H1 (cell line): ENCODE results near the gene FAM227B. TPM values are rescaled to one million over a fixed set of nuclear protein-coding genes. Genes with fewer than 3 reads are reported as not detected.

Source experiments
- CTCF ChIA-PET: fragments of 300-600 bp; sonication (Branson Sonifier 250); formaldehyde crosslinking; loops from one replicate; lab custom pipeline; 2021; ENCODE audit not compliant: partially characterized antibody; lab: Charles Lee
- POLR2A ChIA-PET: fragments of 300-600 bp; sonication (Branson Sonifier 250); formaldehyde crosslinking; loops from one replicate; lab custom pipeline; 2021; ENCODE audit warnings: inconsistent platforms; ENCODE audit not compliant: partially characterized antibody; lab: Charles Lee
- DNase-seq, 2 experiments: peaks; one replicate each; pipeline versions ENCODE4 v3.0.0 to v3.0.0-alpha.2; 2010 to 2022; ENCODE audit warnings: low spot score in 2 of 2, low read depth in 1 of 2, mixed read lengths in 1 of 2
- FAIRE-seq: peaks from 2 replicates; lab custom pipeline; 2011; peaks lifted over from hg19 to GRCh38; lab: Jason Lieb, UNC
- H2AFZ ChIP-seq: 2 replicates; pipeline ENCODE4 v1.8.1; 2012; ENCODE audit warnings: low read length, inconsistent platforms
- H2AK5ac ChIP-seq: 2 replicates; pipeline ENCODE4 v1.6.1; 2013; ENCODE audit warnings: low read depth, low read length
- H2BK120ac ChIP-seq: replicated peaks from 2 replicates; pipeline ENCODE3; 2013; ENCODE audit warnings: low read depth, low read length, inconsistent platforms
- H2BK12ac ChIP-seq: 2 replicates; pipeline ENCODE4 v1.6.1; 2013; ENCODE audit warnings: low read depth, low read length
- H2BK15ac ChIP-seq: 2 replicates; pipeline ENCODE4 v1.6.1; 2013; ENCODE audit warnings: low read length
- H2BK20ac ChIP-seq: 2 replicates; pipeline ENCODE4 v1.6.1; 2013; ENCODE audit warnings: low read length
- H2BK5ac ChIP-seq: 2 replicates; pipeline ENCODE4 v1.6.1; 2013; ENCODE audit warnings: low read depth, low read length
- H3K14ac ChIP-seq: 2 replicates; pipeline ENCODE4 v1.6.1; 2013; ENCODE audit warnings: inconsistent platforms; ENCODE audit not compliant: insufficient read length
- H3K18ac ChIP-seq: 2 replicates; pipeline ENCODE4 v1.6.1; 2013; ENCODE audit warnings: low read length; ENCODE audit errors: extremely low read depth
- H3K23ac ChIP-seq: 2 replicates; pipeline ENCODE4 v1.6.1; 2013; ENCODE audit warnings: inconsistent platforms; ENCODE audit not compliant: insufficient read length
- H3K23me2 ChIP-seq: 2 replicates; pipeline ENCODE4 v1.6.1; 2013; ENCODE audit warnings: low read depth, low read length
- H3K27ac ChIP-seq: 2 replicates; pipeline ENCODE4 v1.6.1; 2011; ENCODE audit warnings: low read depth, low read length, inconsistent platforms
- H3K27me3 ChIP-seq, 4 experiments: replicated peaks in 1 of 4; 1 replicate in 1 of 4; 2 replicates in 3 of 4; pipeline versions ENCODE4 v1.6.1 to v1.8.1; 2011 to 2013; ENCODE audit warnings: low read length in 3 of 4, mild to moderate bottlenecking in 3 of 4, inconsistent platforms in 2 of 4, mixed read lengths in 2 of 4, moderate library complexity in 1 of 4; ENCODE audit not compliant: control insufficient read depth in 3 of 4, insufficient read depth in 3 of 4; ENCODE audit errors: extremely low read depth in 1 of 4
- H3K36me3 ChIP-seq, 4 experiments: 2 replicates each; pipeline versions ENCODE4 v1.6.1 to v1.8.1; 2011 to 2013; ENCODE audit warnings: mild to moderate bottlenecking in 4 of 4, low read length in 3 of 4, moderate library complexity in 2 of 4, control low read depth in 1 of 4, inconsistent platforms in 1 of 4; ENCODE audit not compliant: insufficient read depth in 4 of 4, control insufficient read depth in 2 of 4
- H3K4ac ChIP-seq: replicated peaks from 2 replicates; pipeline ENCODE3; 2013; ENCODE audit warnings: low read length, low read depth, mixed read lengths, inconsistent platforms; ENCODE audit not compliant: insufficient read length
- H3K4me1 ChIP-seq, 4 experiments: replicated peaks in 1 of 4; 1 replicate in 1 of 4; 2 replicates in 3 of 4; pipeline versions ENCODE4 v1.6.1 to v1.8.1; 2011 to 2013; ENCODE audit warnings: low read length in 3 of 4, inconsistent platforms in 2 of 4, mixed read lengths in 1 of 4; ENCODE audit not compliant: insufficient read depth in 4 of 4, control insufficient read depth in 3 of 4
- H3K4me2 ChIP-seq, 2 experiments: 2 replicates each; pipeline versions ENCODE4 v1.6.1 to v1.8.1; 2011 to 2013; ENCODE audit warnings: low read depth in 2 of 2, low read length in 2 of 2, control low read depth in 1 of 2, inconsistent platforms in 1 of 2, mild to moderate bottlenecking in 1 of 2; ENCODE audit not compliant: insufficient read depth in 1 of 2
- H3K4me3 ChIP-seq, 4 experiments: fragments of 200-600, 300-600 bp in 1 of 4; sonication (generic), shearing (Covaris generic), sonication (Bioruptor Twin) in 1 of 4; 2 replicates each; pipeline versions ENCODE4 v1.5.1 to v1.8.1; 2011 to 2016; ENCODE audit warnings: low read length in 4 of 4, low read depth in 3 of 4, control low read depth in 2 of 4, inconsistent platforms in 2 of 4, mild to moderate bottlenecking in 2 of 4, mixed read lengths in 1 of 4, moderate library complexity in 1 of 4; ENCODE audit not compliant: insufficient read depth in 2 of 4; ENCODE audit errors: extremely low read depth in 1 of 4
- H3K56ac ChIP-seq: replicated peaks from 2 replicates; pipeline ENCODE3; 2013; ENCODE audit warnings: low read depth, mild to moderate bottlenecking, mixed read lengths, low read length, inconsistent platforms; ENCODE audit not compliant: insufficient read length
- H3K79me1 ChIP-seq: 2 replicates; pipeline ENCODE4 v1.6.1; 2013; ENCODE audit warnings: low read depth, low read length, control low read depth
- H3K79me2 ChIP-seq, 2 experiments: 2 replicates each; pipeline versions ENCODE4 v1.6.1 to v1.8.1; 2012 to 2013; ENCODE audit warnings: low read length in 2 of 2, mild to moderate bottlenecking in 2 of 2, inconsistent platforms in 1 of 2; ENCODE audit not compliant: insufficient read depth in 2 of 2, control insufficient read depth in 1 of 2
- H3K9ac ChIP-seq, 4 experiments: replicated peaks in 1 of 4; 1 replicate in 1 of 4; 2 replicates in 3 of 4; pipeline versions ENCODE4 v1.6.1 to v1.8.1; 2011 to 2013; ENCODE audit warnings: low read depth in 3 of 4, low read length in 3 of 4, control low read depth in 2 of 4, mild to moderate bottlenecking in 2 of 4, moderate library complexity in 2 of 4, inconsistent platforms in 1 of 4; ENCODE audit errors: extremely low read depth in 1 of 4
- H3K9me3 ChIP-seq, 2 experiments: 2 replicates each; pipeline versions ENCODE4 v1.6.1 to v1.8.1; 2012 to 2013; ENCODE audit warnings: mild to moderate bottlenecking in 2 of 2, moderate library complexity in 2 of 2, control low read depth in 1 of 2, inconsistent platforms in 1 of 2, low read depth in 1 of 2, low read length in 1 of 2, mixed read lengths in 1 of 2; ENCODE audit not compliant: insufficient read depth in 2 of 2
- H4K20me1 ChIP-seq, 2 experiments: replicated peaks in 1 of 2; 2 replicates each; pipeline versions ENCODE3 to v1.8.1; 2011 to 2013; ENCODE audit warnings: inconsistent platforms in 2 of 2, low read length in 2 of 2, mild to moderate bottlenecking in 1 of 2; ENCODE audit not compliant: insufficient read depth in 2 of 2, control insufficient read depth in 1 of 2
- H4K5ac ChIP-seq: 2 replicates; pipeline ENCODE4 v1.6.1; 2013; ENCODE audit warnings: low read length, low read depth, mixed read lengths, inconsistent platforms; ENCODE audit not compliant: insufficient read length
- H4K8ac ChIP-seq: 2 replicates; pipeline ENCODE4 v1.8.0; 2013; ENCODE audit warnings: mild to moderate bottlenecking, moderate library complexity, low read length, inconsistent platforms; ENCODE audit not compliant: insufficient read depth; ENCODE audit errors: extremely low read depth
- H4K91ac ChIP-seq: replicated peaks from 2 replicates; pipeline ENCODE3; 2013; ENCODE audit warnings: low read length, mixed read lengths, inconsistent platforms; ENCODE audit not compliant: insufficient read length
- ASH2L ChIP-seq: fragments of 200-600, 300-600 bp; sonication (generic); IDR thresholded peaks from one replicate; pipeline ENCODE4 v1.7.1; 2017; ENCODE audit warnings: low read length
- BACH1 ChIP-seq: IDR thresholded peaks from 2 replicates; pipeline ENCODE4 v1.6.1; 2012; ENCODE audit warnings: low read length, improper control_type of control experiment
- CHD1 ChIP-seq: IDR thresholded peaks from 2 replicates; pipeline ENCODE4 v1.6.1; 2012; ENCODE audit warnings: low read depth, low read length, improper control_type of control experiment
- E2F6 ChIP-seq: IDR thresholded peaks from 2 replicates; pipeline ENCODE4 v1.6.1; 2012; ENCODE audit warnings: inconsistent platforms
- GABPA ChIP-seq: IDR thresholded peaks from 2 replicates; pipeline ENCODE4 v1.6.1; 2011; ENCODE audit warnings: mild to moderate bottlenecking, low read length, moderate library complexity, borderline replicate concordance; ENCODE audit not compliant: insufficient read depth
- HDAC2 ChIP-seq, 2 experiments: fragments of 300-600 bp in 1 of 2; sonication (generic) in 1 of 2; IDR thresholded peaks; 2 replicates each; pipeline ENCODE4 v1.6.1; 2011 to 2012; ENCODE audit warnings: low read depth in 2 of 2, low read length in 2 of 2, mild to moderate bottlenecking in 2 of 2, moderate library complexity in 2 of 2, borderline replicate concordance in 1 of 2, inconsistent platforms in 1 of 2
- JUN ChIP-seq: IDR thresholded peaks from 2 replicates; pipeline ENCODE4 v1.6.1; 2011; ENCODE audit warnings: low read depth, mild to moderate bottlenecking, improper control_type of control experiment, low read length
- JUND ChIP-seq: IDR thresholded peaks from 2 replicates; pipeline ENCODE4 v1.6.1; 2011; ENCODE audit warnings: mild to moderate bottlenecking, improper control_type of control experiment, low read length
- KDM1A ChIP-seq: fragments of 200-600, 300-600 bp; sonication (generic); IDR thresholded peaks from 2 replicates; pipeline ENCODE4 v1.7.1; 2016; ENCODE audit warnings: mild to moderate bottlenecking, low read length, borderline replicate concordance
- KDM5A ChIP-seq: fragments of 200-600 bp; IDR thresholded peaks from 2 replicates; pipeline ENCODE4 v1.7.1; 2012; ENCODE audit warnings: mild to moderate bottlenecking, low read length, inconsistent platforms, mixed read lengths
- MAFK ChIP-seq: IDR thresholded peaks from 2 replicates; pipeline ENCODE4 v1.6.1; 2012; ENCODE audit warnings: low read depth, mild to moderate bottlenecking, improper control_type of control experiment, low read length
- POLR2A ChIP-seq, 2 experiments: IDR thresholded peaks; 1 replicate in 1 of 2; 2 replicates in 1 of 2; pipeline ENCODE4 v1.6.1; 2011; ENCODE audit warnings: low read depth in 2 of 2, low read length in 2 of 2, mild to moderate bottlenecking in 2 of 2; ENCODE audit errors: control extremely low read depth in 1 of 2
- SIX5 ChIP-seq: IDR thresholded peaks from 2 replicates; pipeline ENCODE4 v1.6.1; 2011; ENCODE audit warnings: mild to moderate bottlenecking, low read depth, low read length
- SP4 ChIP-seq: IDR thresholded peaks from 2 replicates; pipeline ENCODE4 v1.6.1; 2012; ENCODE audit warnings: low read length, inconsistent platforms
- TAF1 ChIP-seq: IDR thresholded peaks from 2 replicates; pipeline ENCODE4 v1.6.1; 2011; ENCODE audit warnings: mild to moderate bottlenecking, low read depth, low read length
- WGBS, 2 experiments: shearing (Covaris generic) in 1 of 2; methylation state at CpG; one replicate each; pipeline versions ENCODE4 v1.1.6 to v1.1.7; 2013 to 2015; ENCODE audit warnings: low lambda C conversion rate in 2 of 2, mixed read lengths in 2 of 2, inconsistent platforms in 1 of 2, low coverage in 1 of 2, missing lambda C conversion rate in 1 of 2; ENCODE audit not compliant: insufficient replicate concordance in 2 of 2, insufficient coverage in 1 of 2, insufficient read length in 1 of 2; ENCODE audit errors: extremely low coverage in 1 of 2, missing lambda C conversion rate in 1 of 2; 5-methylcytosine and 5-hydroxymethylcytosine counted together
- polyA plus RNA-seq, 7 experiments: library from polyadenylated mRNA; depleted of rRNA in 3 of 7; stranded (reverse) in 5 of 7; unstranded in 2 of 7; fragments of >200 nt in 5 of 7; fragments of 200-250 nt in 2 of 7; gene quantifications; 1 replicate in 5 of 7; 2 replicates in 1 of 7; 4 replicates in 1 of 7; pipeline versions ENCODE4 v1.2.1 to v1.2.3, GENCODE V29; 2011 to 2013; ENCODE audit warnings: missing spikeins in 2 of 7, mixed read lengths in 2 of 7
- total RNA-seq: library from RNA; stranded (reverse); fragmentation: NEBNext Ultra II Directional; extraction: Animal tissue kit (Norgen Biotek cat#: 25700); gene quantifications from 2 replicates; pipeline ENCODE4 v1.2.1, GENCODE V29; 2021

FAM227B gene
- total and polyA plus RNA-seq, 2 of the 8 experiments (the other 6 are each of a cell fraction or from before 2014, with no cell fraction given) = 4.0 to 6.5 TPM

DNA sequence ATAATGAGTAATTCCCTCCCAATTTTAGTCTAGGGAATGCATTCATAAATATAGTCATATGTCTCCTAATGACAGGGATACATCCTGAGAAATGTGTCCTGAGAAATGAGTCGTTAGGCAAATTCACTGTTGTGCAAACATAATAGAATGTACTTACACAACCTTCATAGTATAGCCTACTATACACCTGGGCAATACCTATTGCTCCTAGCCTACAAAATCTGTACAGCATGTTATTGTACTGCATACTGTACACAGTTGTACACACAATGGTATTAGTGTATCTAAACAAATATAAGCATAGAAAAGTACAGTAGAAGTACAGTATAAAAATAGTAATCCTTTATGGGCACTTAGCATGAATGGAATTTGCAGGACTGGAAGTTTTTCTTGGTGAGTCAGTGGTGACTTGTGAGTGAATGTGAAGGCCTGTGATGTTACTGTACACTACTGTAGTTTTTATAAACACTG lies 6.8 kb upstream of the FAM227B start:
- no peak overlapping the region for H3K23ac ChIP-seq
- H2AK5ac ChIP-seq = no peak overlapping the region
- H3K14ac ChIP-seq = no peak overlapping the region
- H4K91ac ChIP-seq = no peak overlapping the region
- peaks cover 0 to 4% (median 2%) of the 10 kb centered on the region in 4 experiments; a peak in 2 of 7 replicates for H3K4me1 ChIP-seq
- H2BK120ac ChIP-seq = no peak overlapping the region
- H3K18ac ChIP-seq = no peak overlapping the region
- H3K9ac ChIP-seq = no peak overlapping the region
- H4K20me1 ChIP-seq = no peaks in the 10 kb centered on the region
- H3K27me3 ChIP-seq = no peaks in the 10 kb centered on the region
- no peaks in the 10 kb centered on the region; the same call in 1 of the 2 replicates for H3K79me1 ChIP-seq
- H2BK5ac ChIP-seq = no peak overlapping the region
- H3K4me2 ChIP-seq = no peak overlapping the region
- H3K36me3 ChIP-seq = peaks cover 2 to 45% (median 14%) of the 10 kb centered on the region in 4 experiments; a peak in 7 of 8 replicates
- no peak overlapping the region for H3K27ac ChIP-seq
- H4K8ac ChIP-seq = no peak overlapping the region
- 96% methylated on average over 1 of the region's 1 CpG; no CpG with 5 or more reads in 1 of the 2 experiments for WGBS, 2 experiments
- H2BK12ac ChIP-seq = no peak overlapping the region
- H3K56ac ChIP-seq = no peak overlapping the region
- H3K23me2 ChIP-seq = no peaks in the 10 kb centered on the region
- H3K4ac ChIP-seq = no peak overlapping the region
- no peaks in the 10 kb centered on the region for H3K9me3 ChIP-seq
- CTCF ChIA-PET = interaction anchor here (1.6 kb wide), 1 partner anchor 205 kb away, joined by 5 read pairs; no protein-coding TSS in a partner anchor
- POLR2A ChIA-PET = no interaction called here
- DNase-seq (no peak), FAIRE-seq (no peak)
- H2BK20ac ChIP-seq = no peak overlapping the region
- H2BK15ac ChIP-seq = no peak overlapping the region
- H3K79me2 ChIP-seq = peaks cover 0 to 39% of the 10 kb centered on the region in 2 experiments; a peak in 2 of 4 replicates
- no peak overlapping the region for H3K4me3 ChIP-seq
- no peak overlapping the region for H4K5ac ChIP-seq
- no peak overlapping the region for H2AFZ ChIP-seq
- TF ChIP-seq ASH2L = no peak
- TF ChIP-seq SP4 = no peak
- TF ChIP-seq CHD1 = no peak
- TF ChIP-seq JUND = no peak
- no peak for TF ChIP-seq BACH1
- TF ChIP-seq HDAC2 (IDR thresholded peaks at IDR 0.05; ENCODE audit: borderline replicate concordance in 1 of 2, low read depth in 2 of 2, low read length in 2 of 2) = no peak
- TF ChIP-seq KDM1A = no peak
- TF ChIP-seq E2F6 = no peak
- no peak for TF ChIP-seq TAF1
- no peak for TF ChIP-seq SIX5
- TF ChIP-seq GABPA = no peak
- no peak for TF ChIP-seq POLR2A (IDR thresholded peaks at IDR 0.05; ENCODE audit: control extremely low read depth in 1 of 2, low read depth in 2 of 2, low read length in 2 of 2)
- TF ChIP-seq JUN = no peak
- no peak for TF ChIP-seq KDM5A
- TF ChIP-seq MAFK = no peak
